GM12865 (cell line): ENCODE measurements around the gene SMAGP.

ENCODE experiments used
- DNase-seq: peaks from one replicate; pipeline ENCODE4 v3.0.0; 2010; ENCODE audit warnings: low read depth
- H3K4me3 ChIP-seq: 2 replicates; pipeline ENCODE4 v1.5.1; 2011; ENCODE audit warnings: mild to moderate bottlenecking, low read depth, low read length, control low read depth
- CTCF ChIP-seq: IDR thresholded peaks from 2 replicates; pipeline ENCODE4 v1.5.1; 2011; ENCODE audit warnings: low read length, control low read depth, low read depth, inconsistent platforms; ENCODE audit not compliant: insufficient read depth; ENCODE audit errors: missing control alignments

SMAGP gene

DNA sequence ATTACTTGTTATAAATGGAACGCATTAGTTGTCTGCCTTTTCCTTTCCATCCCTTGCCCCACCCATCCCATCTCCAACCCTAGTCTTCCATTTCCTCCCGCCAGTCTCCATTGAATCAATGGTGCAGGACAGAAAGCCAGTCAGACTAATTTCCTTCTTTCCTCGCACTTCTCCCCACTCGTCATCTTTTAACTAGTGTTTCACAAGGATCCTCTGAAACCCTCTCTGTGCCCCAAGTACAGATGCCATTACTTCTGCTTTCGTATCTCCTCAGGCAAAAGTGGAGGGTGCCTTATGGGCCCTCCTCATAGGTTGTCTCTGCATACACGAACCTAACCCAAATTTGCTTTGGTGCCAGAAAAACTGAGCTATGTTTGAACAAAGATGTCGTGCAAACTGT is 27.3 kb downstream of the SMAGP start:
- no peak overlapping the region for H3K4me3 ChIP-seq
- DNase-seq = no peak
- no peak for TF ChIP-seq CTCF

GRCh38 chr12:51242120-51242519 is 28.1 kb downstream of the SMAGP start:
- no peak for DNase-seq
- TF ChIP-seq CTCF = no peak
- H3K4me3 ChIP-seq = no peak overlapping the region

DNA sequence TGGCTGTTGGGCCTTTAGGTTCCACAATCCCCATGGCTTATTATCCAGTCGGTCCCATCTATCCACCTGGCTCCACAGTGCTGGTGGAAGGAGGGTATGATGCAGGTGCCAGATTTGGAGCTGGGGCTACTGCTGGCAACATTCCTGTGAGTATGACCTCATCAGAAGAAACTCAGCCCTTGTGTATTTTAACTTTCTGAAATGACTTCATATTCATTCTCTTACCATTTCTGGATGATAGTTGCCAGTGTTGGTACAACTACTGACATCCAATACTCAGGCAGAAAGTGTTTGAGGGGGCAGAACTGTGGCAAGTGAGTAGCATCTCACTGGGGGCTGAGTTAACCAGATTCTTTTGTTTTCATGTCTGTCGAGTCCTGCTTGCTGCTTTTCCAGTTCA is 29.2 kb downstream of the SMAGP start:
- no peak for DNase-seq
- no peak overlapping the region for H3K4me3 ChIP-seq
- no peak for TF ChIP-seq CTCF

GRCh38 chr12:51238510-51239334 is 31.5 kb downstream of the SMAGP start, which contains the start of gene DAZAP2:
TSS of gene DAZAP2 (plus strand) at chr12:51238826. CDS start at chr12:51238908, 82 bp downstream.
- TF ChIP-seq CTCF = no peak
- H3K4me3 ChIP-seq = peak within 1 kb of the TSS; percentile 90
- peak; percentile 98 for DNase-seq

DNA sequence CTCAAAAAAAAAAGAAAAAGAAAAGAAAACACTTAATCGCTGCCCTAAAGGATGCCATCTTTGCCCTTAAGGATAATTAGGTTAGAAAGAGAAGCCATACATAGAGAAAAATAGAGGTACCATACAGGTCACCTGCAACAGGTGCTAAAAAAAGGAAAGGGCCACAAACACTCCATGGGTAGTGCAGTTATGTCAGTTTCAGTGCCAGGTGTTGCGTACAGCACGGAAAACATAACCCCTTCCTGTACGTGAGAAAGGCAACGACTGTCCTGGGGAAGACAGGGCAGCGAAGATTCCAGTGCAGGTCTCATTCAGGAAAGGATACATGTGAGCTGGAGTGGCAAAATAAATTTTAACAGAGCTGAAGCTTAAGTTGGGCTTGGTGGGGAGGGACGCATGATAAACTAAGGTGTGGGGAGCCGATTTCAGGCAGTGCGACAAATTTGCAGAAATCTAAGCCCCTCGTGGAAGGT is 32.1 kb downstream of the SMAGP start:
- H3K4me3 ChIP-seq = peak overlapping the region; percentile 90
- peak; percentile 47 for DNase-seq
- TF ChIP-seq CTCF = no peak

- TF ChIP-seq CTCF = no peak
- no peak for DNase-seq
Measured at GRCh38 chr12:51234530-51234929, 35.7 kb downstream of the SMAGP start.

More at GRCh38 chr12:51234530-51234929, 35.7 kb downstream of the SMAGP start:
- H3K4me3 ChIP-seq = no peak overlapping the region
